CD8-positive, alpha-beta memory T cell (primary cell): ENCODE data around the gene IQCC. TPM values are rescaled to one million over a fixed set of nuclear protein-coding genes. Genes with fewer than 3 reads are reported as not detected.

Experiments
- CTCF ChIA-PET: fragments of 350-600 bp; sonication (Branson Sonifier 250); formaldehyde crosslinking; loops from one replicate; lab custom pipeline; 2021; ENCODE audit warnings: antibody characterized with exemption; lab: Charles Lee
- POLR2A ChIA-PET: fragments of 350-600 bp; sonication (Branson Sonifier 250); formaldehyde crosslinking; loops from one replicate; lab custom pipeline; 2021; ENCODE audit warnings: antibody characterized with exemption; lab: Charles Lee
- DNase-seq, 5 donors: peaks; one replicate each; pipeline versions ENCODE4 v3.0.0 to v3.0.0-alpha.2; 2020 to 2022; ENCODE audit warnings: mixed read lengths in 1 of 5
- H3K27ac ChIP-seq: one replicate; pipeline ENCODE4 v1.7.0; 2013; ENCODE audit warnings: low read depth, mild to moderate bottlenecking, low read length, moderate library complexity
- H3K27me3 ChIP-seq: 2 replicates; pipeline ENCODE4 v1.7.0; 2013; ENCODE audit warnings: low read length, mild to moderate bottlenecking; ENCODE audit not compliant: insufficient read depth, poor library complexity, severe bottlenecking
- H3K36me3 ChIP-seq: 2 replicates; pipeline ENCODE4 v1.7.0; 2013; ENCODE audit warnings: mild to moderate bottlenecking, low read length, moderate library complexity; ENCODE audit not compliant: insufficient read depth
- H3K4me1 ChIP-seq: 2 replicates; pipeline ENCODE4 v1.7.0; 2013; ENCODE audit warnings: mild to moderate bottlenecking, low read length, moderate library complexity; ENCODE audit not compliant: insufficient read depth
- H3K4me3 ChIP-seq: 2 replicates; pipeline ENCODE4 v1.7.0; 2013; ENCODE audit warnings: mild to moderate bottlenecking, low read length
- H3K9me3 ChIP-seq: 2 replicates; pipeline ENCODE4 v1.7.0; 2013; ENCODE audit warnings: mild to moderate bottlenecking, low read length
- H3K27ac Mint-ChIP-seq, 8 donors: one replicate each; pipeline ENCODE4 v1.8.0; 2020 to 2021; ENCODE audit warnings: mixed read lengths in 8 of 8, mild to moderate bottlenecking in 6 of 8, inconsistent platforms in 3 of 8, moderate library complexity in 3 of 8
- H3K27me3 Mint-ChIP-seq, 2 donors: one replicate each; pipeline ENCODE4 v1.8.0; 2020 to 2021; ENCODE audit warnings: mixed read lengths in 2 of 2, mild to moderate bottlenecking in 1 of 2, moderate library complexity in 1 of 2
- H3K36me3 Mint-ChIP-seq, 3 donors: one replicate each; pipeline ENCODE4 v1.8.0; 2020 to 2021; ENCODE audit warnings: mixed read lengths in 3 of 3, inconsistent platforms in 1 of 3, mild to moderate bottlenecking in 1 of 3
- H3K4me1 Mint-ChIP-seq, 3 donors: one replicate each; pipeline ENCODE4 v1.8.0; 2020 to 2021; ENCODE audit warnings: mixed read lengths in 3 of 3, inconsistent platforms in 1 of 3, mild to moderate bottlenecking in 1 of 3
- H3K4me3 Mint-ChIP-seq, 7 donors: one replicate each; pipeline ENCODE4 v1.8.0; 2020 to 2021; ENCODE audit warnings: mixed read lengths in 7 of 7, mild to moderate bottlenecking in 6 of 7, moderate library complexity in 4 of 7, inconsistent platforms in 2 of 7
- H3K9me3 Mint-ChIP-seq, 5 donors: one replicate each; pipeline ENCODE4 v1.8.0; 2020 to 2022; ENCODE audit warnings: mixed read lengths in 5 of 5, mild to moderate bottlenecking in 3 of 5, moderate library complexity in 2 of 5, inconsistent platforms in 1 of 5
- polyA plus RNA-seq: library from polyadenylated mRNA; unstranded; fragments of 300-500 nt; fragmentation: Illumina TruSeq; gene quantifications from one replicate; pipeline ENCODE4 v1.2.3, GENCODE V29; 2021
- total RNA-seq, 2 experiments: library from RNA; stranded (reverse); gene quantifications; one replicate each; pipeline ENCODE4 v1.2.3, GENCODE V29; 2021

The IQCC gene
- total and polyA plus RNA-seq, 3 experiments from 2014 or later: 1.6 to 5.7 (median 5.6) TPM

DNA sequence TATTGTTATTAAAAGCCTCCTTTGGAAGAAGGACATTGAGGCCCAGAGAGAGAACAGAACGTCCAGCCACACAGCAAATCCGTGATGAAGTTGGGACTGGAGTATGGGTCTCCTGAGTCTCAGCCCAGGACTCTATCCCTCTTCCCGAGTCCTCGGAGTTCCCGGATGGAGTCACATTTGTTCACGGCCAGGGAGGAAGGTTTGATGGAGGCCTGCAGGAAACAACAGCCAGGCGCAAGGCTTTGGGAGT lies 26.4 kb upstream of the IQCC start:
- Histone ChIP-seq H3K4me3 (peak overlapping the region; percentile 74), H3K27me3 (no peaks in the 10 kb centered on the region), H3K27ac (peak overlapping the region; percentile 88), H3K36me3 (no peaks in the 10 kb centered on the region), H3K9me3 (no peaks in the 10 kb centered on the region), H3K4me1 (peaks cover 28% of the 10 kb centered on the region)
- Mint-ChIP-seq H3K27me3 (no peaks in the 10 kb centered on the region), H3K4me3 (peak overlapping the region; percentile 86 to 99 (median 91)), H3K9me3 (no peaks in the 10 kb centered on the region), H3K4me1 (peaks cover 31 to 46% (median 41%) of the 10 kb centered on the region in 3 donors), H3K27ac (peak overlapping the region; percentile 91 to 98 (median 94)), H3K36me3 (peaks cover 0 to 38% (median 5%) of the 10 kb centered on the region in 3 donors)
- DNase-seq: no peak
- ChIA-PET POLR2A (interaction anchor here (0.7 to 2.7 kb wide), 11 partner anchors 17 to 215 kb away, joined by 3 to 17 read pairs (median 7); partner anchors contain the start of genes BSDC1, CCDC28B, KPNA6 and MARCKSL1), CTCF (interaction anchor here (0.8 to 1.7 kb wide), 4 partner anchors 9 to 172 kb away, joined by 3 to 4 read pairs (median 3); no protein-coding TSS in a partner anchor)

DNA sequence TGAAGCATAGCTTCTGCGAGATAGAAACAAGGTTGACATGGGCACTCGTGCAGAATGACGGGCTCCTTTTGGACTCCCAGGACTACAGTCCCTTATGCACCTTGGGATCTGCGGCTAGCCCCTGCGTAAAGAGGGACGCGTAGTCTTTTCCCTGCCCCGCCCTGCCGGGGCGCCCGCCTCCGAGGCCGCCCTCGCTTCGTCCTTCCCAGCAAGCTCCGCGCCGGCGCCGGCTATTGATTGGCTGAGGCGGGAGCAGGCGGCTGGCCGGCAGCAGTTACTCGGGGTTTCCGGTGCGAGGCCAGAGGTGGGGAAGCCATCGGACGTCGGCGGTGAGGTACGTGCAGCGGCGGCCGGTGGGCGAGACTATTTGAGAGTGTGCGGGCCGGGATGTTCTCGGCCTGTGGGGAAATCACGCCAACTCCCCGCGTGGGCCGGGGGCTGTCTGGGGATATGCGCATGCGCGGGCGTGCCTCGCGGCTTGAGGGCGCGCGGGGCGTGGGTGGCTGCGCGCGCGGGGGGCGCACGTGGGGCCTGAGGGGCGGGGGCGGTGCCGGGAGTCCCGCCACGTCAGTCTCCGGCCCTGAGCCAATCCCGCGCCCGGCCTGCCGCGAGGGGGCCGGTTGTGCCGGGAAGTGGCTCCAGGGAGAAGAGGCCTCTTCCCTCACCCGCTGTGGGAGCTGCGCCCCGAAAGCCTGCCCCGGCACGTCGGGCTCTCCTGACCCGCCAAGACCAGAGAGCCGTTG lies 25.9 kb upstream of the IQCC start, which contains the start of gene TXLNA:
TXLNA (plus strand) TSS at position 233 of the 743 bp plus-strand sequence. CDS start 671 bp downstream, outside the sequence.
- Histone ChIP-seq H3K27me3 (no peaks in the 10 kb centered on the region), H3K4me3 (peak within 1 kb of the TSS; percentile 74), H3K9me3 (no peaks in the 10 kb centered on the region), H3K36me3 (peaks cover under 1% of the 10 kb centered on the region), H3K27ac (peak within 1 kb of the TSS; percentile 88), H3K4me1 (peaks cover 28% of the 10 kb centered on the region)
- Mint-ChIP-seq H3K27me3 (no peaks in the 10 kb centered on the region), H3K9me3 (no peaks in the 10 kb centered on the region), H3K4me1 (peaks cover 35 to 51% (median 45%) of the 10 kb centered on the region in 3 donors), H3K36me3 (peaks cover 0 to 40% (median 7%) of the 10 kb centered on the region in 3 donors), H3K27ac (peak within 1 kb of the TSS; percentile 91 to 98 (median 94)), H3K4me3 (peak within 1 kb of the TSS; percentile 86 to 99 (median 91))
- ChIA-PET POLR2A (interaction anchor here (0.7 to 2.7 kb wide), 13 partner anchors 16 to 215 kb away, joined by 3 to 17 read pairs (median 5); partner anchors contain the start of genes BSDC1, CCDC28B, IQCC and KPNA6), CTCF (interaction anchor here (0.8 to 1.7 kb wide), 6 partner anchors 8 to 171 kb away, joined by 3 to 6 read pairs (median 4); partner anchors contain the start of gene KPNA6)
- DNase-seq: peak; percentile 83 to 91 (median 87)

DNA sequence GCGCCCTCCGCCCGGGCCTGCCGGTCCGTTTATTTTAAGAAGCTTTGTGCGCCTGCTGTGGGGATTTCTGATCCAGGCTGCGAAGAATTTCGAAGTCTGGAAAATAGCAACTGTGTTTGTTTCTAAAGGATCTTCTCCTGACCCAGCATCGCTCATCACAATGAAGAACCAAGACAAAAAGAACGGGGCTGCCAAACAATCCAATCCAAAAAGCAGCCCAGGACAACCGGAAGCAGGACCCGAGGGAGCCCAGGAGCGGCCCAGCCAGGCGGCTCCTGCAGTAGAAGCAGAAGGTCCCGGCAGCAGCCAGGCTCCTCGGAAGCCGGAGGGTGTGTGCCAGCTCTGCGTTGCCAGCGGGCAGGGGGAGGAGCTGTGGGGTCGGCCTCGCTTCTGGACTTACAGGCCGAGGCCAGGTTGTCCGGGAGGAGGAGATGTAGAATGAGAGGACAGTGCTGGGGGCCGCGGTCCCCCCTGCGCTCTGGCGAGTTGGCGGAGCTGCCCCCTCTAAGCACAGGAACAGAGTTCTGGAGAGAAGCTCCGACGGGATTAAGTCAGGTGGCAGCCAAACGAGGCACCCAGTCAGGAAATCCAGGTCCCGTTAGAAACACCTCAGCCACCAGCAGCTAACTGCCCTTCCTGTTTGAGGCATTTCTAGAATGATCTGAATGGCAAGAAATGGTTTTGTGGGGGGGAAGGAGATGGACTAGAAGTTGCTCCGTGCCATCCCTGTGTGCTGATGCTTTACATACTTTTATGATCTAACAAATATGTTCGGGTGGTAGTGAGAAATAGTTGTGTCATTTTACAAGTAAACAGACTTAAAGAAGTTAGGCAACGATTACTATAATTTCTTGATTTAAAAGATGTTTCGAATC lies 25.0 kb upstream of the IQCC start:
- Histone ChIP-seq H3K27ac (peak overlapping the region; percentile 88), H3K4me3 (peak overlapping the region; percentile 74), H3K4me1 (peaks cover 28% of the 10 kb centered on the region), H3K27me3 (no peaks in the 10 kb centered on the region), H3K9me3 (no peaks in the 10 kb centered on the region), H3K36me3 (peaks cover 4% of the 10 kb centered on the region)
- Mint-ChIP-seq H3K36me3 (peaks cover 0 to 41% (median 7%) of the 10 kb centered on the region in 3 donors), H3K4me3 (peak overlapping the region; percentile 86 to 99 (median 91)), H3K9me3 (no peaks in the 10 kb centered on the region), H3K27ac (peak overlapping the region; percentile 84 to 98 (median 92)), H3K27me3 (no peaks in the 10 kb centered on the region), H3K4me1 (peaks cover 40 to 56% (median 52%) of the 10 kb centered on the region in 3 donors)
- ChIA-PET CTCF (interaction anchor here (1.1 to 1.7 kb wide), 4 partner anchors 7 to 170 kb away, joined by 3 to 6 read pairs (median 4); partner anchors contain the start of gene KPNA6), POLR2A (interaction anchor here (0.7 to 2.7 kb wide), 8 partner anchors 16 to 214 kb away, joined by 3 to 17 read pairs (median 8); partner anchors contain the start of genes BSDC1, CCDC28B, IQCC and KPNA6)
- peak in 3 of 5 donors; percentile 13 for DNase-seq

DNA sequence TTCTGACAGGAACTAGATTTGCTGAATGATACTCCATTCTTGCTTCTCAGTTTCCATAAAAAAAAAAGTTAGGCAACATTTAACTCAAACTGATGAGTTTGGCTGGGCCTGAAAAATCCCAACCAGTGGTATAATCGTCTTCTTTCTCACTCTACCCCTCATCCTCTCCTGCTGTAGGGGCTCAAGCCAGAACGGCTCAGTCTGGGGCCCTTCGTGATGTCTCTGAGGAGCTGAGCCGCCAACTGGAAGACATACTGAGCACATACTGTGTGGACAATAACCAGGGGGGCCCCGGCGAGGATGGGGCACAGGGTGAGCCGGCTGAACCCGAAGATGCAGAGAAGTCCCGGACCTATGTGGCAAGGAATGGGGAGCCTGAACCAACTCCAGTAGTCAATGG lies 24.4 kb upstream of the IQCC start:
- Mint-ChIP-seq H3K4me1 (peaks cover 41 to 60% (median 54%) of the 10 kb centered on the region in 3 donors), H3K27ac (peak overlapping the region; percentile 31 to 98 (median 92)), H3K27me3 (no peaks in the 10 kb centered on the region), H3K9me3 (no peaks in the 10 kb centered on the region), H3K4me3 (peak overlapping the region; percentile 86 to 99 (median 91)), H3K36me3 (peaks cover 2 to 43% (median 8%) of the 10 kb centered on the region in 3 donors)
- DNase-seq: no peak
- Histone ChIP-seq H3K9me3 (no peaks in the 10 kb centered on the region), H3K4me3 (no peak overlapping the region), H3K27me3 (no peaks in the 10 kb centered on the region), H3K36me3 (peaks cover 6% of the 10 kb centered on the region), H3K4me1 (peaks cover 28% of the 10 kb centered on the region), H3K27ac (peak overlapping the region; percentile 88)
- CTCF ChIA-PET: interaction anchor here (1.7 kb wide), 2 partner anchors 73 to 141 kb away, joined by 4 to 6 read pairs; partner anchors contain the start of gene KPNA6
- POLR2A ChIA-PET: interaction anchor here (1.3 to 2.7 kb wide), 4 partner anchors 24 to 73 kb away, joined by 4 to 17 read pairs (median 9); partner anchors contain the start of genes IQCC and KPNA6

DNA sequence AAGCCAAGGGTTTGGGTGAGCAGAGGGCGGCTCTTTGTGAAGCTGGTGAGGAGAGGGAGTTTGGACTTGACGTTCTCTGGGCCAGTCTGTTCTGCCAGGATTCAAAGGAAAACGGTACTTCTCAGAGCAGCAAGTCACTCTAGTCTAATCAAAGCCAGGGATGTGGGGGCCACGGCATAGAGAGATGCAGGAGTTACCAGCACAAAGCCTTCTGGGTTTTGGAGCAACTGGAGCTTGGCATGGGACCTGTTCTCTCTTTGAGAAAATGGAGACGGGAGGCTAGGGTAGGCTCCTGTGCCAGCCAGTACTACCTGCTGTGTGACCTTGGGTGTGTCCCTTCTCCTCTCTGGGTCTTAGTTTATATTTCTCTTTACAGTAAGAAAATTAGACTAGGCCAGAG lies 23.9 kb upstream of the IQCC start:
- Mint-ChIP-seq H3K9me3 (no peaks in the 10 kb centered on the region), H3K27ac (peak overlapping the region in 6 of 8 donors; percentile 35 to 92 (median 91)), H3K36me3 (peaks cover 7 to 48% (median 13%) of the 10 kb centered on the region in 3 donors), H3K4me3 (peak overlapping the region; percentile 86 to 99 (median 91)), H3K4me1 (peaks cover 45 to 65% (median 59%) of the 10 kb centered on the region in 3 donors), H3K27me3 (no peaks in the 10 kb centered on the region)
- no peak for DNase-seq
- ChIA-PET CTCF (interaction anchor here (0.7 to 0.8 kb wide), 2 partner anchors 65 to 67 kb away, joined by 3 read pairs; no protein-coding TSS in a partner anchor), POLR2A (no interaction called here)
- no peaks in the 10 kb centered on the region for H3K27me3 ChIP-seq
- H3K4me1 ChIP-seq: peaks cover 28% of the 10 kb centered on the region
- H3K36me3 ChIP-seq: peaks cover 11% of the 10 kb centered on the region
- H3K4me3 ChIP-seq: no peak overlapping the region
- no peak overlapping the region for H3K27ac ChIP-seq
- H3K9me3 ChIP-seq: no peaks in the 10 kb centered on the region

DNA sequence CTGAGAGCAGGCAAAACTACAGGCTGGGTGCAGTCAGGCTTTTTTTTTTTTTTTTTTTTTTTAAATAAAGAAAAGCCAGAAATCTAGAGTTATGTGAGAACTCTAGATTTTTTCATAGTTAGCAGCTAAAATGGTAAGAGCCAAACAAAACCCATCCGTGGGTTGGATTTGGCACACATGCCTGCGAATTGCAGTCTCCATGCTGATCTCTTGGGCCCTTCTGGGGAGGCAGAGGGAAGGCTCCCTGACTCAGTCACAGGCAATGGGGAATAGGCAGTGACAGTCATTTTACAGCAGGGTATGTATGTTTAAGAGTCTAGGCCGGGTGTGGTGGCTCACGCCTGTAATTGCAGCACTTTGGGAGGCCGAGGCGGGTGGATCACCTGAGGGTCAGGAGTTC lies 23.4 kb upstream of the IQCC start:
- no peak for DNase-seq
- peaks cover 28% of the 10 kb centered on the region for H3K4me1 ChIP-seq
- H3K9me3 ChIP-seq: no peaks in the 10 kb centered on the region
- no peaks in the 10 kb centered on the region for H3K9me3 Mint-ChIP-seq
- peak overlapping the region in 4 of 7 donors; percentile 42 to 95 (median 75) for H3K4me3 Mint-ChIP-seq
- no peak overlapping the region for H3K4me3 ChIP-seq
- H3K27ac ChIP-seq: no peak overlapping the region
- peaks cover 45 to 66% (median 62%) of the 10 kb centered on the region in 3 donors for H3K4me1 Mint-ChIP-seq
- H3K36me3 ChIP-seq: peaks cover 16% of the 10 kb centered on the region
- ChIA-PET POLR2A (interaction anchor here (0.7 kb wide), 1 partner anchor 774 kb away, joined by 5 read pairs; no protein-coding TSS in a partner anchor), CTCF (interaction anchor here (0.7 to 0.8 kb wide), 2 partner anchors 64 to 67 kb away, joined by 3 read pairs; no protein-coding TSS in a partner anchor)
- H3K36me3 Mint-ChIP-seq: peaks cover 8 to 50% (median 14%) of the 10 kb centered on the region in 3 donors
- H3K27me3 ChIP-seq: no peaks in the 10 kb centered on the region
- H3K27ac Mint-ChIP-seq: peak overlapping the region in 4 of 8 donors; percentile 11 to 91 (median 54)
- H3K27me3 Mint-ChIP-seq: no peaks in the 10 kb centered on the region

DNA sequence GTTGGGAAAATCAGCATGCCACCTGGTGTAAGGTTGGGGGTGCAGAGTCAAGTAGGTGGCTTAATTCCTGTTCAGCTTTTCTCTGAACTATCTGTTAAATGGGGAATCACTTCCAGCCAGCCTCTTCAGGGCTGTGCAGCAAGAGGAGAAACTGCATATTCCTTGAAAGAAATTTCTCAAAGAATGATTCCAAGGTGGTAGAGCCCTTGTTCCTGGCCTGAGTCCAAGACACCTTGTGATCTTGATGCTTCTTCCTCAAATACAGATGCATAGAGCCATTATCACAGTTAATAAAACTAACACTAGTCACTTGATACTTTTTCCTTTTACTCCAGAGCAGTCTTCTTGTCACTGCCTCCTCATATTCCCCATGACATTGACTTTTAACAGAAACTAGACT lies 20.8 kb upstream of the IQCC start:
- DNase-seq: no peak
- H3K27ac ChIP-seq: no peak overlapping the region
- no peaks in the 10 kb centered on the region for H3K27me3 ChIP-seq
- no peak overlapping the region for H3K4me3 ChIP-seq
- peak overlapping the region in 2 of 8 donors; percentile 4 to 17 for H3K27ac Mint-ChIP-seq
- CTCF ChIA-PET: interaction anchor here (3.4 kb wide), 1 partner anchor 14 kb away, joined by 11 read pairs; the partner anchor contains the start of gene CCDC28B
- no peaks in the 10 kb centered on the region for H3K9me3 ChIP-seq
- POLR2A ChIA-PET: no interaction called here
- H3K36me3 Mint-ChIP-seq: peaks cover 8 to 70% (median 24%) of the 10 kb centered on the region in 3 donors
- peaks cover 41% of the 10 kb centered on the region for H3K36me3 ChIP-seq
- peaks cover 18% of the 10 kb centered on the region for H3K4me1 ChIP-seq
- H3K9me3 Mint-ChIP-seq: no peaks in the 10 kb centered on the region
- H3K4me3 Mint-ChIP-seq: peak overlapping the region in 1 of 7 donors; percentile 18
- no peaks in the 10 kb centered on the region for H3K27me3 Mint-ChIP-seq
- H3K4me1 Mint-ChIP-seq: peaks cover 44 to 59% (median 57%) of the 10 kb centered on the region in 3 donors
